COR-L47 (cell line): ENCODE measurements around the gene G6PC2.
"Not testable (repeated sequence)": the region's sequence is repeated elsewhere in the genome, so short reads cannot be mapped to it uniquely, and the experiment has no call there.

Experiments
- DNase-seq: peaks from one replicate; lab custom pipeline; 2025; lab: John Stamatoyannopoulos, UW

Gene G6PC2

DNA sequence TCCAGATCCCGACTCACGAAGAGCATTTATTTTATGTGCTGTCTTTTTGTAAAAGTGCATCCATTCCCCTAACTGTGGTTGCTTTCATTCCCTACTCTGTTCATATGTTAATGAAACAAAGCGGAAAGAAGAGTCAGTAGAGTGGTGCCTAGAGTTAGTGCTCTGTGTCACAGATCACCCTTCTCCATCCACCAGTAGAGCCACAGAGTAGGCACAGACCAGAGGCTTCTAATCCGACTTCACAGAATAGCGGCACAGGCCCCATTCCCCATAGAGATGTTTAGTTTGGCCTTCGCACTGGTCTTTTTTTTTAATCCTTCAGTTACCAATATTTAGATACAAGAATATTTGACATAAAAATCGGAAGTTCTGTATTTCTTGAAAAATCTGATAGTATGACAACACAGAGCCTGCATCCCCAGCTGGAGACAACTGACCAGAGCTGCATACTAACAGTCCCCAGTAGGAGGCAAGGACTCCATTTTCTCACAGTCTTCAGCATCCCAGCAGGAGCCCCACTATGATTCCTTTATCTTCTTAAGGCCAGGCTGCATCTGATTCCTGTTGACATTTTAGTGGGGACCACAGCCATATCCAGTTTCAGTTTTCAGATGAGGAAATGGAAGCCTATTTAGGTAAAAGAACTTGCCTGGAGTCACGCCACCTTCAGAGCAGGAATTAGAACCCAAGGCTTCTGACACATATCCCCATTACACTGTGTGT lies 7.0 kb downstream of the G6PC2 start:
- DNase-seq, result no peak

DNA sequence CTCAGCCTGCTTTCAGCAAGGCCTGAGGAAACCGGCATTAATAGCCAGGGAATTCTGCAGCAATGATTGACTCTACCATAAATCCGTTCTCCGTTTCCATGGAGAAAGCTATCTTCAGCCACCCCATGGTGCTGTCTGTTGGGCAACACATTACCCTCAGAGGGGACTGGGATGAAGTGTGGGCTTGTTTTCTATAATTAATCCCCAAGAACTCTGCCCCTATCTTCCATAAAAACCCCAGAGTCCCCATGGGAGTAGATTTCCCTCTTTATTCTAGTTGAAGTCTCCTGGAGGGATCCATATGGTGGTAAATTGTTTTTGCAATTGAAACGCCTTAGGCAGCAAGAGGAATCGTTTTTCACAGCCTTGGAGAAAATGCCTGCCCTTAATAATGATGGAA lies 9.2 kb downstream of the G6PC2 start:
- no peak for DNase-seq

DNA sequence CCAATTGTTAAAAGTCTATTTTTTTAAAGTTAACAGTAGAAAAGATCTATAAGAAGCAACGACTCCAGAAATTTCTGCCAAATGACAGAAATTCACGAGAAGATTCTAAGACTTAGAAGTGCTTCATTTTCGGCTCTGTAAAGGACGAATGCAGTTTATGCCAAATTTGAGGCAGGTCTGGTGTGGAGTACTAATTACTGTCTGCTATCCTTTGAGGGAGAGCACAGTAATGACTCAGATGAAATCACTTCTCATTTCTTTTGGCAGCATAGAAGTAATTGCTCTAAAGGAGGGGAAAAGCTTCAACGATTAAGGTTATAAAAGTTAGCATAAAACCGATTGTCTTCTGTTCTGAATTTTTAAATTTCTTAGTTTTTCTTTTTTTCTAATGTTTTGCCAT lies 11.4 kb downstream of the G6PC2 start:
- DNase-seq, result no peak

DNA sequence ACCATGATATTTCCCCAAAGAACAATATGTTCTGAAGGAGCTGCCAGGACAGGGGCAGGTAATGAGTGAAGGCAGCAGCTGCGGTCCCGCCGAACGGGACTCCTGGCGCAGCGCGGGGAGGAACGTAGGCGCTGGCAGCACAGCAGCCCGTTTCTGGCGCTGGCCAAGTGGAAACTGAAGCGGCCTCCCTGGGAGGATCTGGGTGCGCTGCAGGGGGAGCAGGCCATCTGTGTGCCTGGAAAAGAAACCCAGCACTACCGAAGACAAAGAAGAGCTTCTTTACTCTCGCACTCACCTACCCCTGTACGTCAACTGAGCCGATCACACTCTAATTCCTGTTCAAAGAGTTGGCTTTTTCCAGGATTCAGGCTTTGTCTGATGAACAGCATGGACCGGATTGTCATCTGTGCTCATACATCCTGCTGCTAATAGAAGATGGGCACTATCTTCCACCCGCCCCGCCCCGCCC lies 11.8 kb downstream of the G6PC2 start:
- peak; percentile 14 for DNase-seq

DNA sequence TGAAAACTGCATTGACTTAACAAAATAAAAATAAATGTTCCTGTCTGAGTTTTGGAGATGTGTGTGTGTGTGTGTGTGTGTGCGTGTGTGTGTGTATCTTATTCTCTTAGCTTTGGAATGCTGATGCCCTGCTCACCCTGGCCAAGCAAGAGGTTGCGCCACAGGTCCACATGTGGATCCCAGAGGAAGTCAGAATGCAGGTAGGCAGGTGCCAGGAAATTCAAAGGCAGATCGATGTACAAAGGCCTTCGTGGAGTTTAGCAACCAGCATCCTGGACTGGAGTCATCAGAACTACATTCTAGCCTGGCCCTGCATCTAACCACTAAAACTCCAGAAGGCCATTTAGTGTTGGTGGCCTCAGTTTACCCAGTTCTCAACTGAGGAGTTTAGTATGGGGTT lies 12.4 kb downstream of the G6PC2 start:
- DNase-seq, result no peak

DNA sequence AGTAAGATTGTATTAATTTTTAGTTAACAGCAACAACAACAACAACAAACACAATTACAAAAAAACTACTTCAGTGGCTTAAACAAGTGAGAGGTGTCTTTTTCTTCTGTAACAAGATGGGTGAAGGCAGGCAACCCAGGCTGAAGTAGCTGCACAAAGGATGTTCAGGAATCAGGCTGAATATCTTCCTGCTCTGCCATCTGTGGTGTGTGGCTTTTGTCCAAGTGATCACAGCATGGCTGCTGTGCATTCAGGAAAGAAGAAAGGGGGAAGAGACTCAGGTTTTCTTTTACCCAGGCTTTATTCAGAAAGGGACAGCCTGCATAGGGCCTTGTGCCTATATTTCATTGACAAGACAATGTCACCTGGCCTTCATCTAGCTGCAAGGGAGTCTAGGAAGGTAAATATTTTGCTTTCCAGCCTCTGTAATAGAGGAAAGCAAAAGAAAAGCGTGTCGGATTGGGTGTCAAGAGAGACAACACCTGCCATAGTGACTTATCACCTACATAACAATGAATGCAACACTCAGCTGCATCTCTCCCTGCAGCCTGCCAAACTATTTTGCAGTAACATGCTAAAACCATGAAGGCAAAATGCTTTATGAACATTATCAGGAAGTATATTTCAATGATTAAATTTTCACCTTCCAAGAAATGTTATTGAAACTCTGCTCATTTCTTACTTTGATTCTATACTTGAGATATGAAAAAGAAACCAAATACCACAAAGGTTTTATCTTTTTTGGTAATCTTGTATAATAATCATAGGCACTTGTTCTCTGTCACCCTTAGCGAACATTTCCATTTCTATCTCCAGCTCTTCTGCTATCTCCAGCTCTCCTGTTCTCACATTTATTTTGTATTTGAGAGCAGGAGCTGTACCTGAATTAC lies 14.6 kb downstream of the G6PC2 start:
- DNase-seq, result no peak

DNA sequence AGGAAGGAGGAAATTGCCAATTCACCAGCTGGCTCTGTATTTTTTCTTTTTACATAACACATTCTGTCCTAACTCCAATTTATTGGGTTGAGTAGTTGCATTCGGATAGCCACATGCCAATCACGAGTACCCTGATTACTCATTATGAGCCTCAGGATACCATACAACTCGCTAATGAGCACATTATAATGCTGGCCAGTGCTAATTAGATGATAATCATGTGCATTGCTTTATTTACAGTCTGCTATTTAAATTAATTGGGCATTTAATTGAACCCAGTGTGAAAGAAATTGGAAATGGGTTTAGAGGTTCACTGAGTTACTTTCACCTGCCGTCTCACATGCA lies 15.2 kb downstream of the G6PC2 start:
- peak; percentile 70 for DNase-seq

DNA sequence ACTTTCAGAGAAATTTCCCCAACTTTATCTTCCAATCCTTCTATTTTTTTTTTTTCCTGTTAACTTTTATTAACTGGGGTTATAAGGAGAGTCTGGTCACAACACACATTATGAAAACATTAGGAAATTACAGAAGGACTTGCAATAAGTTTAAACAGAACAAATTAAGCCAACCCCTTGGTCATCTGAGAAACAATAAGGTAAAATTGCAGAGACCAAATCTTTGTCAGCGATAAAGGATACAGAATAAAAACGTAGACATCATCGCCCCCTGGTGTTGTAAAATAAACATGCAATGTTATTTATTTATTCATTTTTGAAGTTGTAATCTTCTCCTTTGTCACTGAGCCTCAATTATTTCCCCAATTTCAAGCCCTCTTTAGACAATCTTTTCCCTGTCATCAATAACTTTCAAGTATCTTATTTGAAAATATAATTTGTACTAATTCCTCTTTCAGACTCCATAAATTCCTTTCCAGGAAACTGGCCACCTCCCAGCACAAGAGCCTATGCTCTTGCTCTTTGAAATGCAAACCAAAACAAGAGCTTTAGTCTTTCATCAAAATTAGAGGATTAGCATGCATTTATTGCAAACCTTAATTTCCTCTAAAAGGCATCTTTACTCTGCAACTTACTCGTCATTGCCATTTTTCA lies 19.5 kb downstream of the G6PC2 start:
- peak; percentile 21 for DNase-seq

DNA sequence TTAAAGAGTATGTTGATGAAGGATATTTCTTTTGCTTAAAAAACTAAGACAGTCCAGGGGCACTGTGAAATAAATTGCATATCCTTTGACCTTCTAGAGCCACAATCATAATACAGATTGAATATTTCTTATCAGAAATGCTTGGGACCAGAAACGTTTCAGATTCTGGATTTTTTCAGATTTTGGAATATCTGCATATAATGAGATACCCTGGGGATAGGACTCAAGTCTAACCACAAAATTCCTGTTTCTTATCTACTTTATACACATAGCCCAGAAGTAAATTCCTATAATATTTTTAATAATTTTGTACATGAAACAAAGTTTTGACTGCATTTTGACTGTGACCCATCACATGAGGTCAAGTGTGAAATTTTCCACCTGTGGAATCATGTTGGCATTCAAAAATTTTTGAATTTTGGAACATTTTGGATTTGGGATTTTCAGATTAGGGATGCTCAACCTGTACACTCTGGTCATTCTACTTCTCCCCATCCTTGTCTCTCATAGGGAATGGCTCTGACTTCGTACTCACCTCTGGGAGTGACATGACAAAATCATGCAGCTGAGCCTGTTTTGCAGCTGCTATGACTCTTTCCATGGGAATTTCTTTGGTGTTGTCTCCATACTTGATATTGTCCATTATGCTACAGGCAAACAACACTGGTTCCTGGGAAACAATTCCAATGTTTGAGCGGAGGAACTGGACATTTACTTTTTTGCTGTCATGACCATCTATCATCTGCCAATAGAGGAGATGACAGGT lies 25.7 kb downstream of the G6PC2 start:
- DNase-seq, result no peak

DNA sequence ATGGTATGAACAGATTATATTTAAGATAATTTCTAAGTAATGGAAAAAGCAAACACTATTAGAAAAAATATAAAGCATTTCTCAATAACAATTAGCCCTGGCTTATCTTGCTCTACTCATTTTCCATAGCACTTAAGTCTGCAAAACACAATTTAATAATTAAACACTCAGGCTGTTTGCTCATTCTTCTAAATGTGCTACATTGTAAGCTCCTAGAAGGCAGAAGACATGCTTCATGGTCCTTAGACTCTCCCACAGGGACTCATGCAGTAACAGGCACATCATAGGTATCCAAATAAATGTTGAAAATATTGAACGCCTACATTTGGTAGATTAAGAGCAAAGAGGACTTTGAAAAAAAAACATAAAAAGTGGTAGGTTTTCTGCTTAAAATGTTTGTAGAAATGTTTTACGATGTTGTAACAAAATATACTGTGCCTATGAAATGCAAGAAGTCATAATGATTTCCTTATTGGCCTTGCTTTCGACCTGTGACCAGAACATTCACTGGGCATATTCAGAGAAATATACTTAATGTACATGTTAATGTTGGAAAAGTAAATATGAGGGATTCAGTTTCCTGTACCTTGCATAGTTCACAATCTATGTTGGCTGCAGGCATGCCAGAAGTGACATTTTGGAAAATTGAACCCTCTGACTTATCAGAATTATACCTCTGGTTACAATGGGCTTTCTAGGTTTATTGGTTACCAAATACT lies 27.2 kb downstream of the G6PC2 start:
- DNase-seq, result no peak

DNA sequence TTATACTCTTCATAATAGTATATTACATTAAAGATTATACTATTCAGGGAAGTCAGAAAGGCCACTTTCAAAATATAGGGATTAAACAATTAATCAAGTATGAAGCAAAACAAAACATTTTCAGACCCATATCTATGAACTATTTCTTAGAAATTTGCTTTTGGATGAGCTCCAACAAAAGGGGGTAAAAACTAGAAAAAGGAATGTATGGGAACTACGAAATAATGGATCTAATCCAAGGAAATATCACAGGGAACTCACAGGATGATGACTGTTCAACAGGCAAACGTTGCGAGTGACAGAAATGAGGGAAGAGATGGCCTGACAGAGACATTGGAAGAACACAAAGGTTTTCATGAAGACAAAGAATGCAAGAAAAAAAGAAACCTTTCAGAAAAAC lies 27.9 kb downstream of the G6PC2 start:
- no peak for DNase-seq

DNA sequence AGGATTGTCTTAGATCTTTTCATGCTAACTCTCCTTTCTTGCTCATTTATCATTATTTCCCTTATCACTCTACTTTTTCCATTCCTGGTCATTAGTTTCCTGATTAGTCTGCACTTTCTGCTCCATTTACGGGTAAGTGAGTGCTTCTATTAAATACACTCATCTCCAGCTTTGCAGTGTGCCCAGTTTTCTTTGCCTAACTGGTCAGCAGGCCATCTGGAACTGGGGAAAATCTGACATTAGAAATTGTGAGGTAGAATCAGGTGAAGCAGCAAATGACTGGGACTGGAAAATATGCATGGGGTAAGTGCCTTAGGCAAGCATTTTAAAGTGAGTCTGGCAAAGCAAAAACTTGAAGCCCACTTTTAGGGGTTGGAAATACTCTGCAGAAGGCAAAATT lies 29.2 kb downstream of the G6PC2 start:
- no peak for DNase-seq

DNA sequence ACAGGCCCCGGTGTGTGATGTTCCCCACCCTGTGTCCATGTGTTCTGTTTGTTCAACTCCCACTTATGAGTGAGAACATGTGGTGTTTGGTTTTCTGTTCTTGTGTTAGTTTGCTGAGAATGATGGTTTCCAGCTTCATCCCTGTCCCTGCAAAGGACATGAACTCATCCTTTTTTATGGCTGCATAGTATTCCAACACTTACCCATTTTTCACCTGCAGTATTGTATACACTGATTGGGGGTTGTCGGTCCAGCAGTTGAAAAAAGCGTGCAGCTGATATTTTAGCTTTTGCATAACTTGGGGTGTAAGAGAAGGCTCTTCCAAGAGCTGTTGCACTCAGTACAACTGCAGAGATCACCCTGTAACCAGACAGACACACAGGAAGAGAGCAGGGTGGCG lies 31.1 kb downstream of the G6PC2 start:
- DNase-seq, result not testable (repeated sequence)

DNA sequence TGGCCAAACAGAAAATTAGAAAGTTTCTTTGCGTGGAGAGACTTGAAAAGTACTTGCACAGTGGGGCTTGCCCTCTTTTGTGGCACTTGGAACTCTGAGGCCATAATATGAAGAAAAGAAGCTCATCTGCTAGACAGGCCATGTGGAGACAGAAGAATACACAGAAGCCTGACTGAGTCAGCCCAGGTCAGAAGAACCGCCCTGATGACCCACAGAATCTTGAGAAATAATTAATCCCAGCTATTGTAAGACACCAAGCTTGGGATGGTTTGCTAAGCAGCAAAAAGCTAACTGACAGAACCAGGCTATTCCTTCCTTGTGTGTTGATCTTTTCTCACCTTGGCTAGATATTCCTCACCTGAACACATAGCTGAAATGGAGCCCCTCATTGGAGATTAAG lies 33.7 kb downstream of the G6PC2 start:
- DNase-seq, result no peak

DNA sequence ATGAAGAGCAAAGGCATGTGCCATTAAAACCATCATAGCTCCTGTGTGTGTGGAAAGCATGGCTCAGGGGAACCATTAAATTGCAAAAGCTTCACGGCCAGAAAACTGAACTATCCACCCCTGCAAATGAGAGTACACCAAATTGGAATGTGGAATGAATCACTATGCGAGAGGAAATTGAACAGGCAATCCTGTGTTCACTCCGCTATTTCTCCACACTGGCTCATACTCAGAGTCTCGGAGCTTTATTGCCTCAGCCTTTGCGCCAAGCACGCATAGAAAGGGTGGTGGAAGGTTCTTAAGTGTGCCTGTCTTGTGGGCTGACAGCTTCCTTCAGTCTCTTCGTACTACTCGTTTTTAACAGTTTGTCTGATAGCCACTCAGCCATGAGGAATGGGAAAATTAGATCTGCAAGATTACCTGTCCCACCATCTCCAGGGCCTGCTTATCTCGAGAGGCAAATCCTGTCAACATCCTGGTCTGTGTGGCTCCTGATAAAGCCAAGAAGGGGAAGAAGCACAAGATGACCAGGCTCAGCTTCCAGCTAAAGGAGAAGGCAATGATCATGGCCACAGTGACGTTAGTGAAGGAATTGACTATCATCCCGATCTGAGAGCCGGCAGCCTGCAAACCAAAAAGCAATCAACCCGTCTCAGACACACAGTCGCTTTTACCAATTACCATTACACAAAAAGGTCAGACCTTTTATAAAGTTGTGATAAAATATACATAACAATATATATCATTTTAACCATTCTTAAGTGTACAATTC lies 34.9 kb downstream of the G6PC2 start:
- DNase-seq, result no peak

DNA sequence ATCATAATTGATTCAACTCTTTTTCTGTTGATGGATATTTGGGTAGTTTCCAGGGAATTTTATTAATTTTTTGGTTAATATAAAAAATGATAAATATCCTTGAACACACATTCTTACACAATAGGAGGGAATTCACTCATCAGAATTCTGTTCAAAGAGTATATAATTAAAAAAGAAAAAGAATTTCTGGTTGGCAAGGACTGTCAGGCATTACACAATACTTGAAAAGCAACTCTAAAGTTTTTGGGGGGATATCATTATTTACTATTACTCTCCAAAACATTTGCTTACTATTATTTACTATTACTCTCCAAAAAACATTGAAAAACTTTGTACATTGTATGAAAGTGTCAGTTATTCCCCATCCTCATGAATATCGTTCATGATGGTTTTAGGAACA lies 38.0 kb downstream of the G6PC2 start:
- DNase-seq, result no peak

DNA sequence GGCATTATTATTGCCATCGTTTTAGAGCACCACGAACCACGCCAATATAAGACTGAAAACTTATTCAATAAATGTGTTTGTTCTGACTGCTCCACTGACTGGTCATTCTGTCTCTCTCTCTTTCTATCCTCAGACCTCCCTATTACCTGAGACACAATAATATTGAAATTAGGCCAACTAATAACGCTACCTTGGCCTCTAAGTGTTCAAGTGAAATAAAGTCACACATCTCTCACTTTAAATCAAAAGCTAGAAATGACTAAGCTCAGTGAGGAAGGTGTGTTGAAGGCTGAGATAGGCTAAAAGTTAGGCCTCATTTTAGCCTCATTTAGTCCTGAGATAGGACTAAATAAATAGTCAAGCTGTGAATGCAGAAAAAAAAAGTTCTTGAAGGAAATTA lies 38.8 kb downstream of the G6PC2 start:
- no peak for DNase-seq

DNA sequence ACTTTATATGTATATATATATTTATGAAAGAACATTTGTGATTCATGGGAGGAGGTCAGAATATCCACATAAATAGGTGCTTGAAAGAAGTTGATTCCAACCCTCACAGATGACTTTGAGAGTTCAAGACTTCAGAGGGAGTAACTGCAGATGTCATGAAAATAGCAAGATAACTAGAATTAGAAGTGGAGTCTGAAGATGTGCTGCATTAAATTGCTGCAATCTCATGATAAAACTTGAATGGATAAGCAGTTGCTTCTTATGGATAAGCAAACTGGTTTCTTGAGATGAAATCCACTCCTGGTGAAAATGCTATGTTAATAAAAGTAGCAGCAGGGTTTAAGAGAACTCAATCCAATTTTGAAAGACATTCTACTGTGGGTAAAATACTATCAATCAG lies 40.2 kb downstream of the G6PC2 start:
- DNase-seq, result no peak

DNA sequence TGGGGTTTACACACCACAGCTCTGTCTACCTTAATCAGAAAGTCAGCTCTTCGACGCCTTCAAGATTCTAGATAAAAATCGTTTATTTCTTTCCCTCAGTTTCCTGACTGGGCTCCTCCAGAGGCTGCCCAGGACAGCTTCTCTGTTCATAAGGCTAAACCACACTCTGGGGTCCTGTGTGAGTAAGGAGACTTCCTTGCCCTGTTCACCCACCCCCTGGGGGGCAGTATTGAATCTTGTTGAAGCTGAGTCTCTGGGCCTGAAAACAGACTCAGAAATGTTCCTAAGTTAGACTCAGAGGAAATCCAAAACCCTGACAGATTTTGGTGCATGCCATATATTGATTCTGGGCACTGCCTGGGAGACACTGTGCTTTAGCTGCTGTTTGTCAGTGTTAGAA lies 43.0 kb downstream of the G6PC2 start:
- DNase-seq, result no peak

DNA sequence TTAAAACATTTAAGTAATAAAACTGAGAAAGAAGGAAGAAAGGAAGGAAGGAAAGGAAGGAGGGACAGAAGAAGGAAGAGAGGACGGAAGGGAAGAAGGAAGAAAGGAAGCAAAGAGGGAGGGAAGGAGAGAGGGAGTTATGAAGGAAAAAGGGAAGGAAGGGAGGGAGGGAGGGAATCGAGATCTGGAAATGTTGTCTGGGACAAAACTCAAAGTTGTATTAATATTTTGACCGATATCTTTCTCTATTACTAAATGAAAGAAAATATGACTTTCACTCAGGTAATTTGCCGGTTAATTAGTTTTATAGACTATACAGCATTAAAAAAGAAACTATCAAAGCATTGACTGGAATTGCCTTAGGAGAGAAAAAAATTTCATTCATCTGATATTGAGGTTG lies 44.4 kb downstream of the G6PC2 start:
- no peak for DNase-seq
